Transverse colon (tissue), 4 donors: ENCODE measurements around the gene SMIM21. TPM values are rescaled to one million over a fixed set of nuclear protein-coding genes. Genes with fewer than 3 reads are reported as not detected.

Experiments
- DNase-seq: peaks from one replicate; pipeline ENCODE4 v3.0.0-alpha.2; 2019
- H3K27ac ChIP-seq, 4 donors: fragments of 200-600 bp; sonication (generic); 2 replicates each; pipeline ENCODE4 v1.5.1; 2016 to 2018; ENCODE audit warnings: inconsistent platforms in 4 of 4
- H3K27me3 ChIP-seq: fragments of 200-600 bp; sonication (generic); 2 replicates; pipeline ENCODE4 v1.5.1; 2017; ENCODE audit warnings: inconsistent platforms
- H3K36me3 ChIP-seq, 4 donors: fragments of 200-600 bp; sonication (generic); 2 replicates each; pipeline ENCODE4 v1.5.1; 2017 to 2019; ENCODE audit warnings: inconsistent platforms in 4 of 4
- H3K4me1 ChIP-seq, 4 donors: fragments of 200-600 bp; sonication (generic); 2 replicates each; pipeline ENCODE4 v1.5.1; 2017 to 2020; ENCODE audit warnings: inconsistent platforms in 4 of 4
- H3K4me3 ChIP-seq, 4 donors: fragments of 200-600 bp; sonication (generic); 1 replicate in 1 of 4; 2 replicates in 3 of 4; pipeline versions ENCODE4 v1.5.1 to v1.6.1; 2017 to 2019; ENCODE audit warnings: inconsistent platforms in 4 of 4
- H3K9me3 ChIP-seq, 2 donors: fragments of 200-600 bp; sonication (generic); 2 replicates each; pipeline ENCODE4 v1.5.1; 2017 to 2019; ENCODE audit warnings: inconsistent platforms in 2 of 2
- EP300 ChIP-seq: sonication (generic); formaldehyde crosslinking; IDR thresholded peaks from one replicate; pipeline ENCODE4 v1.6.1; 2017; ENCODE audit warnings: antibody characterized with exemption, low read depth
- POLR2A ChIP-seq: fragments of 450-650 bp; IDR thresholded peaks from one replicate; pipeline ENCODE4 v1.6.1; 2016; ENCODE audit warnings: antibody characterized with exemption, mild to moderate bottlenecking, moderate library complexity
- POLR2AphosphoS5 ChIP-seq, 3 donors: sonication (generic); formaldehyde crosslinking; IDR thresholded peaks; one replicate each; pipeline ENCODE4 v1.6.1; 2016; ENCODE audit warnings: antibody characterized with exemption in 3 of 3
- WGBS, 2 donors: methylation state at CpG; one replicate each; pipeline ENCODE4 v1.1.5; 2018; ENCODE audit warnings: low coverage in 1 of 2; 5-methylcytosine and 5-hydroxymethylcytosine counted together
- in situ Hi-C, 4 donors: fragments of 200-750 bp; cut with MboI; loops; one replicate each; pipeline versions ENCODE4 v1.15.0 to v1.15.1; 2017; ENCODE audit warnings: low sequenced_read_pairs in 3 of 4, low pct_ligation_motif_present in 1 of 4, low pct_unique_long_range_greater_than_20kb in 1 of 4
- intact Hi-C: fragments of 100-400 bp; cut with DNase I; formaldehyde crosslinking; loops from one replicate; pipeline ENCODE4 v1.15.1; 2023; ENCODE audit warnings: low total_unique reads
- total RNA-seq, 4 donors: library from RNA; depleted of rRNA; stranded (reverse); fragments of >200 nt; gene quantifications; one replicate each; pipeline ENCODE4 v1.1.0, GENCODE V29; 2016
- TF ChIP-seq, protein P1 (sequence below), 5 experiments: fragments of 200-600 bp in 3 of 5; fragments of 450-650 bp in 2 of 5; sonication (generic) in 3 of 5; IDR thresholded peaks; 1 replicate in 2 of 5; 2 replicates in 3 of 5; pipeline ENCODE4 v1.5.1; 2016 to 2017; ENCODE audit warnings: antibody characterized with exemption in 5 of 5, inconsistent platforms in 3 of 5, mild to moderate bottlenecking in 2 of 5, moderate library complexity in 1 of 5

The SMIM21 gene
- total RNA-seq, 4 donors from 2014 or later = not detected

DNA sequence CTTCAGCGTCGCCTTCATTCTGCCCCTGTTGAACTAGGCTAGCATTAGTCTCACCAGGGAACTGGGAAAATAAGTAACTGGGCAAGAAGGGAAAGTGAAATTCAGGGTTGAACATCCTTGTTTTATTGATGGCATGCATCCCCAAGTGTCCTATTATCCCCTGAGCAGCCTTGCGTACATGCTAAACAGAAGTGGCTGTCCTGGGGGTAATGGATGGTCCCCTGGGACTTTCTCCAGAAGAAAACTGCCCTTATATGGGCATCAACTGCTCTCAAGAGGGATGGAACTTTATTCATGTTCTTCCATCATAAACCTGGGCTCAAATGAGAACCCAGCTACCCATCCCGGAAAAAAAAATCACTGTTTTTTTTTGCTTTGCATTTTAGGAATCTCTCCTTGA, 11.8 kb upstream of the SMIM21 start:
- Histone ChIP-seq H3K4me1 (no peaks in the 10 kb centered on the region), H3K27me3 (peaks cover 4% of the 10 kb centered on the region), H3K27ac (no peak overlapping the region), H3K4me3 (no peak overlapping the region), H3K9me3 (no peaks in the 10 kb centered on the region), H3K36me3 (no peaks in the 10 kb centered on the region)
- in situ Hi-C loops = no loop called here
- intact Hi-C loops = no loop called here
- WGBS, 2 donors = 83 to 91% methylated on average over 3 to 4 of the region's 4 CpGs
- TF ChIP-seq, protein P1, sequence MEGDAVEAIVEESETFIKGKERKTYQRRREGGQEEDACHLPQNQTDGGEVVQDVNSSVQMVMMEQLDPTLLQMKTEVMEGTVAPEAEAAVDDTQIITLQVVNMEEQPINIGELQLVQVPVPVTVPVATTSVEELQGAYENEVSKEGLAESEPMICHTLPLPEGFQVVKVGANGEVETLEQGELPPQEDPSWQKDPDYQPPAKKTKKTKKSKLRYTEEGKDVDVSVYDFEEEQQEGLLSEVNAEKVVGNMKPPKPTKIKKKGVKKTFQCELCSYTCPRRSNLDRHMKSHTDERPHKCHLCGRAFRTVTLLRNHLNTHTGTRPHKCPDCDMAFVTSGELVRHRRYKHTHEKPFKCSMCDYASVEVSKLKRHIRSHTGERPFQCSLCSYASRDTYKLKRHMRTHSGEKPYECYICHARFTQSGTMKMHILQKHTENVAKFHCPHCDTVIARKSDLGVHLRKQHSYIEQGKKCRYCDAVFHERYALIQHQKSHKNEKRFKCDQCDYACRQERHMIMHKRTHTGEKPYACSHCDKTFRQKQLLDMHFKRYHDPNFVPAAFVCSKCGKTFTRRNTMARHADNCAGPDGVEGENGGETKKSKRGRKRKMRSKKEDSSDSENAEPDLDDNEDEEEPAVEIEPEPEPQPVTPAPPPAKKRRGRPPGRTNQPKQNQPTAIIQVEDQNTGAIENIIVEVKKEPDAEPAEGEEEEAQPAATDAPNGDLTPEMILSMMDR (IDR thresholded peaks at IDR 0.05) = no peak
- TF ChIP-seq POLR2A (no peak), EP300 (no peak), POLR2AphosphoS5 (IDR thresholded peaks at IDR 0.05) (no peak)
- DNase-seq = no peak

DNA sequence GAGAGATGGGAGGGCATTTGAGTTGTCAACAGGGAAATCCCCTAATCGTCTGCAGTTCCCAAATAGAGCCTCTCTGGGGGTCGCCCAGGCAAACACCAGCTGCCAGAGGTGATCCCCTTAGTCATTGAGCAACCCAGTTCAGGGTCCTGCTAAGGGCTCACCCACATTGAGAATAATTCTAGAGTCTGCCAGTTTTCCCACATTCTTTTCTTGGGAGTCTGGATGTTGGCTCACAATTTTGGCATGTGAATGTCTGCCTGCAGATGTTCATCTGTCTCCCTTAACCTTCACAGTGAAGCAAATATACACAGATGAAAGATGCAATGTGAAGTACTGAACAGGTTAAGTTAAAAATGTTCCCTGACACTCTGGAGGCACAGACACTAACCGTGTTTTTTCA, 11.4 kb upstream of the SMIM21 start:
- H3K27me3 ChIP-seq = peaks cover 9% of the 10 kb centered on the region
- intact Hi-C loops (no loop called here), in situ Hi-C loops (no loop called here)
- H3K36me3 ChIP-seq = no peaks in the 10 kb centered on the region
- 45 to 68% methylated on average over 2 to 3 of the region's 3 CpGs for WGBS, 2 donors
- no peak overlapping the region for H3K27ac ChIP-seq
- no peak for DNase-seq
- TF ChIP-seq EP300 = no peak
- TF ChIP-seq POLR2AphosphoS5 (IDR thresholded peaks at IDR 0.05) = no peak
- no peak for TF ChIP-seq POLR2A
- TF ChIP-seq, protein P1 (IDR thresholded peaks at IDR 0.05) = no peak
- H3K9me3 ChIP-seq = no peaks in the 10 kb centered on the region
- H3K4me3 ChIP-seq = no peak overlapping the region
- H3K4me1 ChIP-seq = no peaks in the 10 kb centered on the region

DNA sequence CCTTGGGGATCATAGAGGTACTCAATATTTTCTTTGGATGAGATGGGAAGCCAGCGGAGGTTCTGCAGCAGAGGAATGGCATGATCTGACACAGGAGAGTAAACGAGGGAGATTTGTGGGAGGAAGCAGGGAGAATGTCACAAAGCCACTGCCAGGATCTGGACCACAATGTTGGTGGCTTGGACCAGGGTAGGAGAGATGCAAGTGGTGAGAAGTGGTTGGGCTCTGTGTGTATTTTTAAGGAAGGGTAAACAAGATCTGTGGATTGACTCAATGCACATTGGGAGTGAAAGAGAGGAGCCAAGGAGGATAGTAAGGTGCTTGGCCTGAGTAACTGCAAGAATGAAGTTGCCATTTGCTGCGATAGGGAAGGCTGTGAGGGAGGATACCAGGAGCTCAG, 10.5 kb upstream of the SMIM21 start:
- Histone ChIP-seq H3K4me3 (no peak overlapping the region), H3K36me3 (no peaks in the 10 kb centered on the region), H3K9me3 (no peaks in the 10 kb centered on the region), H3K4me1 (no peaks in the 10 kb centered on the region), H3K27me3 (peaks cover 6% of the 10 kb centered on the region), H3K27ac (no peak overlapping the region)
- WGBS, 2 donors = 83 to 84% methylated on average over 1 to 3 of the region's 3 CpGs
- DNase-seq = no peak
- in situ Hi-C loops (no loop called here), intact Hi-C loops (no loop called here)
- no peak for TF ChIP-seq POLR2A
- TF ChIP-seq EP300 = no peak
- TF ChIP-seq, protein P1 (IDR thresholded peaks at IDR 0.05) = no peak
- TF ChIP-seq POLR2AphosphoS5 (IDR thresholded peaks at IDR 0.05) = no peak

DNA sequence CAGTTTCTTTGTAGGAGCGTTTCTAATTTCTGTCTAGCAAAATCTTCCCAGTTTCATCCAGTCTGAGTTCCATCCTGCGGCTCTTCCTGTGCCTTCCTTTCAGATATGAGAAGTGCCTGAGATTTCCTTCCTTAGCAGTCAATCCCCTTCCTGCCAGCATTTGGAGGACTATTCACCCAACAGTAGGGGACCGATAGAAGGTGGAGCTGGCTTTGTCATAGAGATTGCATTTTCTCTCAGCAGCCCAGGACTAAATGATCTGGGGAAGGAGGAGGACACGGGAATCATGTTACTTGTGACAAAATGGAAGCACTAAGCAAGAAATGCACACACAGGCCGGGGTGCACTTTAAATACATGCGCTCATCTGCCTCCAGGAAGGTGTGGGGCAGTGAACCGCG, 5.6 kb upstream of the SMIM21 start:
- in situ Hi-C loops (no loop called here), intact Hi-C loops (no loop called here)
- no peak for TF ChIP-seq EP300
- TF ChIP-seq POLR2A = no peak
- TF ChIP-seq POLR2AphosphoS5 (IDR thresholded peaks at IDR 0.05) = no peak
- TF ChIP-seq, protein P1 (IDR thresholded peaks at IDR 0.05) = no peak
- DNase-seq = no peak
- peaks cover 6% of the 10 kb centered on the region for H3K27me3 ChIP-seq
- no peaks in the 10 kb centered on the region for H3K36me3 ChIP-seq
- no peak overlapping the region for H3K4me3 ChIP-seq
- H3K27ac ChIP-seq = no peak overlapping the region
- 72 to 79% methylated on average over 8 of the region's 8 CpGs for WGBS, 2 donors
- H3K9me3 ChIP-seq = no peaks in the 10 kb centered on the region
- H3K4me1 ChIP-seq = no peaks in the 10 kb centered on the region
